ENCODE data around the gene SLC35C1.

Gene SLC35C1

GRCh38 chr11:45765836-45766235 is 39.1 kb upstream of the SLC35C1 start:
- DNase-seq (ENCODE audit: low read depth): peak; percentile 21
- TF ChIP-seq, protein P1, sequence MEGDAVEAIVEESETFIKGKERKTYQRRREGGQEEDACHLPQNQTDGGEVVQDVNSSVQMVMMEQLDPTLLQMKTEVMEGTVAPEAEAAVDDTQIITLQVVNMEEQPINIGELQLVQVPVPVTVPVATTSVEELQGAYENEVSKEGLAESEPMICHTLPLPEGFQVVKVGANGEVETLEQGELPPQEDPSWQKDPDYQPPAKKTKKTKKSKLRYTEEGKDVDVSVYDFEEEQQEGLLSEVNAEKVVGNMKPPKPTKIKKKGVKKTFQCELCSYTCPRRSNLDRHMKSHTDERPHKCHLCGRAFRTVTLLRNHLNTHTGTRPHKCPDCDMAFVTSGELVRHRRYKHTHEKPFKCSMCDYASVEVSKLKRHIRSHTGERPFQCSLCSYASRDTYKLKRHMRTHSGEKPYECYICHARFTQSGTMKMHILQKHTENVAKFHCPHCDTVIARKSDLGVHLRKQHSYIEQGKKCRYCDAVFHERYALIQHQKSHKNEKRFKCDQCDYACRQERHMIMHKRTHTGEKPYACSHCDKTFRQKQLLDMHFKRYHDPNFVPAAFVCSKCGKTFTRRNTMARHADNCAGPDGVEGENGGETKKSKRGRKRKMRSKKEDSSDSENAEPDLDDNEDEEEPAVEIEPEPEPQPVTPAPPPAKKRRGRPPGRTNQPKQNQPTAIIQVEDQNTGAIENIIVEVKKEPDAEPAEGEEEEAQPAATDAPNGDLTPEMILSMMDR (conservative IDR thresholded peaks at IDR 0.05; ENCODE audit: control insufficient read depth, insufficient read depth, low read depth, low read length): no peak
- no peak overlapping the region for H3K4me3 ChIP-seq (ENCODE audit: control insufficient read depth, low read depth, low read length)

DNA sequence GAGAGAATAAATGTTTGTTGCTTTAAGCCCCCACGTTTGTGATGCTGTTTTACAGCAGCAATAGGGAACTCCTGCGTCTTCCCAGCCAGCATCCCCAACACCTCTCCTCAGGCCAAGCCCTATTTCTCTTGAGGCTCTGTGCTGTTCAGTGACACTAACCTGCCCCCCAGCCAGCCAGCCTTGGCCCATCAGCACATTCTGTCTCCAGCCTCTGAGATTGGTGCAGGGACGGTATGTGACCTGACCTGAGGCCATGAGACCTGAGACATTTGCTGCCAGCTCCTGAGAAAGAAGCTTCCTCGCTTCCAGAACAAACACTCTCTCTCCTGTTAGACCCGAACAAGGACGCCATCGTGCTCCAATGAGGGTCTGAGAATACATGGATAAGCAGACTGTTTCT is 38.5 kb upstream of the SLC35C1 start:
- H3K4me3 ChIP-seq (ENCODE audit: control insufficient read depth, low read depth, low read length): no peak overlapping the region
- TF ChIP-seq, protein P1 (conservative IDR thresholded peaks at IDR 0.05; ENCODE audit: control insufficient read depth, insufficient read depth, low read depth, low read length): no peak
- no peak for DNase-seq (ENCODE audit: low read depth)

- no peak overlapping the region for H3K4me3 ChIP-seq (ENCODE audit: control insufficient read depth, low read depth, low read length)
- TF ChIP-seq, protein P1 (conservative IDR thresholded peaks at IDR 0.05; ENCODE audit: control insufficient read depth, insufficient read depth, low read depth, low read length): no peak
- DNase-seq (ENCODE audit: low read depth): no peak
Observed at GRCh38 chr11:45768486-45768885, 36.5 kb upstream of the SLC35C1 start.

GRCh38 chr11:45769960-45770359 is 35.0 kb upstream of the SLC35C1 start:
- no peak overlapping the region for H3K4me3 ChIP-seq (ENCODE audit: control insufficient read depth, low read depth, low read length)
- no peak for DNase-seq (ENCODE audit: low read depth)
- TF ChIP-seq, protein P1 (conservative IDR thresholded peaks at IDR 0.05; ENCODE audit: control insufficient read depth, insufficient read depth, low read depth, low read length): no peak

DNA sequence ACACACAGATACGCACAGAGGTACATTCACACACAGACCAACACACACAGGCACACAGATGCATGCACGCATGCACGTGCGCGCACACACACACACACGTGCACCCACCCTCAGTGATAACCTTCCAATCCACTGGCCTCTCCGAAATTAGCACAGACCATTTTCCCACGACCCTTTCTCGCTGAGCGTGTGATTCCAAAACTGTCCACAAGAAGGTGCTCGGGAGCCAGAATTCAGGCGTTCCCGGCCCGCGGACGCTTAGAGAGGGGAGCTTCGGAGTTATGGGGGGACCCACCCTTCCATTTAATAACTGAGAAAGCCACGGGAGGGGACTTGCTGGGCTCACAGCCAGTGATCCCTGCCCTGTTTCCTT is 33.8 kb upstream of the SLC35C1 start:
- H3K4me3 ChIP-seq (ENCODE audit: control insufficient read depth, low read depth, low read length): peak overlapping the region; percentile 53
- peak; percentile 42 for DNase-seq (ENCODE audit: low read depth)
- TF ChIP-seq, protein P1 (conservative IDR thresholded peaks at IDR 0.05; ENCODE audit: control insufficient read depth, insufficient read depth, low read depth, low read length): peak; percentile 85

- TF ChIP-seq, protein P1 (conservative IDR thresholded peaks at IDR 0.05; ENCODE audit: control insufficient read depth, insufficient read depth, low read depth, low read length): peak; percentile 76
- peak overlapping the region; percentile 53 for H3K4me3 ChIP-seq (ENCODE audit: control insufficient read depth, low read depth, low read length)
- DNase-seq (ENCODE audit: low read depth): peak; percentile 59
Observed at GRCh38 chr11:45771566-45772448, 33.1 kb upstream of the SLC35C1 start.

Data from fibroblast of mammary gland (primary cell).